ENCODE measurements around the gene BPIFB6.

The BPIFB6 gene

GRCh38 chr20:33091693-33092092 lies 60.2 kb downstream of the BPIFB6 start:
- TF ChIP-seq CTCF (IDR thresholded peaks at IDR 0.05; ENCODE audit: insufficient read depth, low read length, missing control alignments): no peak
- ChIA-PET CTCF (no interaction called here), POLR2A (no interaction called here)
- H3K4me3 ChIP-seq (ENCODE audit: low read depth, low read length): no peak overlapping the region
- no peak for DNase-seq (ENCODE audit: low read depth, low spot score)

- ChIA-PET POLR2A (no interaction called here), CTCF (no interaction called here)
- no peak overlapping the region for H3K4me3 ChIP-seq (ENCODE audit: low read depth, low read length)
- no peak for TF ChIP-seq CTCF (IDR thresholded peaks at IDR 0.05; ENCODE audit: insufficient read depth, low read length, missing control alignments)
- DNase-seq (ENCODE audit: low read depth, low spot score): no peak
Measured at GRCh38 chr20:33092361-33092760, 60.9 kb downstream of the BPIFB6 start.

- no peak for DNase-seq (ENCODE audit: low read depth, low spot score)
- CTCF ChIA-PET: no interaction called here
- no peak for TF ChIP-seq CTCF (IDR thresholded peaks at IDR 0.05; ENCODE audit: insufficient read depth, low read length, missing control alignments)
- no peak overlapping the region for H3K4me3 ChIP-seq (ENCODE audit: low read depth, low read length)
- POLR2A ChIA-PET: no interaction called here
Measured at GRCh38 chr20:33093074-33093473, 61.6 kb downstream of the BPIFB6 start.

- no peak overlapping the region for H3K4me3 ChIP-seq (ENCODE audit: low read depth, low read length)
- no peak for DNase-seq (ENCODE audit: low read depth, low spot score)
- ChIA-PET POLR2A (no interaction called here), CTCF (interaction anchor here (3.6 kb wide), 1 partner anchor 192 kb away, joined by 21 read pairs; no protein-coding TSS in a partner anchor)
- TF ChIP-seq CTCF (IDR thresholded peaks at IDR 0.05; ENCODE audit: insufficient read depth, low read length, missing control alignments): no peak
Measured at GRCh38 chr20:33093582-33093981, 62.1 kb downstream of the BPIFB6 start.

Data from AG04449 (cell line).